Calu3 (cell line): ENCODE measurements around the gene MAN1C1. TPM values are rescaled to one million over a fixed set of nuclear protein-coding genes. Genes with fewer than 3 reads are reported as not detected.

Source experiments
- BruUV-seq: library from RNA; stranded (reverse); fragments of 400-500 nt; replicated peaks from 2 replicates; lab custom pipeline; 2021; lab: Mats Ljungman, UMichigan
- CTCF ChIA-PET: fragments of 300-600 bp; sonication (Branson Sonifier 250); formaldehyde crosslinking; loops from one replicate; lab custom pipeline; 2022; ENCODE audit warnings: antibody characterized with exemption; lab: Charles Lee
- DNase-seq: peaks from one replicate; pipeline ENCODE4 v3.0.0; 2022
- H3K27ac Mint-ChIP-seq: one replicate; pipeline ENCODE4 v1.8.0; 2022; ENCODE audit warnings: mixed read lengths; ENCODE audit not compliant: unreplicated experiment
- H3K27me3 Mint-ChIP-seq: one replicate; pipeline ENCODE4 v1.8.0; 2022; ENCODE audit warnings: mixed read lengths; ENCODE audit not compliant: unreplicated experiment
- H3K36me3 Mint-ChIP-seq: one replicate; pipeline ENCODE4 v1.8.0; 2022; ENCODE audit warnings: mild to moderate bottlenecking, moderate library complexity, mixed read lengths; ENCODE audit not compliant: insufficient read depth, unreplicated experiment
- H3K4me1 Mint-ChIP-seq: one replicate; pipeline ENCODE4 v1.8.0; 2022; ENCODE audit warnings: mild to moderate bottlenecking, low read depth, mixed read lengths; ENCODE audit not compliant: unreplicated experiment
- H3K4me3 Mint-ChIP-seq: one replicate; pipeline ENCODE4 v1.8.0; 2022; ENCODE audit warnings: mild to moderate bottlenecking, low read depth, moderate library complexity, mixed read lengths; ENCODE audit not compliant: unreplicated experiment
- H3K9me3 Mint-ChIP-seq: one replicate; pipeline ENCODE4 v1.8.0; 2022; ENCODE audit warnings: low read depth, mixed read lengths; ENCODE audit not compliant: unreplicated experiment
- intact Hi-C: fragments of 100-400 bp; cut with micrococcal nuclease; formaldehyde crosslinking; loops from one replicate; pipeline ENCODE4 v1.10.0; 2022; ENCODE audit not compliant: unreplicated experiment
- total RNA-seq: library from RNA; stranded (reverse); gene quantifications from 2 replicates; pipeline ENCODE4 v1.2.3, GENCODE V29; 2022
- TF ChIP-seq, protein P1 (sequence below): fragments of 200-600 bp; IDR thresholded peaks from one replicate; pipeline ENCODE4 v1.8.0; 2022; ENCODE audit warnings: antibody characterized with exemption; ENCODE audit not compliant: unreplicated experiment

The MAN1C1 gene
- total RNA-seq, 1 experiment from 2014 or later = 0.14 TPM

DNA sequence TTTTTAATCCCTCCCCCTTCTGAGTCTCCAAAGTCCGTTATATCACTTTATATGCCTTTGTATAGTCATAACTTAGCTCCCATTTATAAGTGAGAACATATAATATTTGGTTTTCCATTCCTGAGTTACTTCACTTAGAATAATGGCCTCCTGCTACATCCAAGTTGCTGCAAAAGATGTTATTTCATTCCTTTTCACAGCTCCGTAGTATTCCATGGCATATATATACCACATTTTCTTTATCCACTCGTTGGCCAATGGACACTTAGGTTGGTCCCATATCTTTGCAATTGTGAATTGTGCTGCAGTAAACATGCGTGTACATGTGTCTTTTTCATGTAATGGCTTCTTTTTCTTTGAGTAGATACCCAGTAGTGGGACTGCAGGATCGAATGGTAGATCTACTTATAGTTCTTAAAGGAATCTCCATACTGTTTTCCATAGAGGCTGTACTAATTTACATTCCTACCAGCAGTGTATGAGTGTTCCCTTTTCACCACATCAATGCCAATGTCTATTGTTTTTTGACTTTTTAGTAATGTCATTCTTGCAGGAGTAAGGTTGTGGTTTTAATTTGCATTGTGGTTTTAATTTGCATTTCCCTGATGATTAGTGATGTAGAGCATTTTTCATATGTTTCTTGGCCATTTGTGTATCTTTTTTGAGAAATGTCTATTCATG is 12.3 kb downstream of the MAN1C1 start:
- no peak for DNase-seq
- intact Hi-C loops = no loop called here
- no TSS peak for BruUV-seq
- TF ChIP-seq, protein P1, sequence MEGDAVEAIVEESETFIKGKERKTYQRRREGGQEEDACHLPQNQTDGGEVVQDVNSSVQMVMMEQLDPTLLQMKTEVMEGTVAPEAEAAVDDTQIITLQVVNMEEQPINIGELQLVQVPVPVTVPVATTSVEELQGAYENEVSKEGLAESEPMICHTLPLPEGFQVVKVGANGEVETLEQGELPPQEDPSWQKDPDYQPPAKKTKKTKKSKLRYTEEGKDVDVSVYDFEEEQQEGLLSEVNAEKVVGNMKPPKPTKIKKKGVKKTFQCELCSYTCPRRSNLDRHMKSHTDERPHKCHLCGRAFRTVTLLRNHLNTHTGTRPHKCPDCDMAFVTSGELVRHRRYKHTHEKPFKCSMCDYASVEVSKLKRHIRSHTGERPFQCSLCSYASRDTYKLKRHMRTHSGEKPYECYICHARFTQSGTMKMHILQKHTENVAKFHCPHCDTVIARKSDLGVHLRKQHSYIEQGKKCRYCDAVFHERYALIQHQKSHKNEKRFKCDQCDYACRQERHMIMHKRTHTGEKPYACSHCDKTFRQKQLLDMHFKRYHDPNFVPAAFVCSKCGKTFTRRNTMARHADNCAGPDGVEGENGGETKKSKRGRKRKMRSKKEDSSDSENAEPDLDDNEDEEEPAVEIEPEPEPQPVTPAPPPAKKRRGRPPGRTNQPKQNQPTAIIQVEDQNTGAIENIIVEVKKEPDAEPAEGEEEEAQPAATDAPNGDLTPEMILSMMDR = no peak
- Mint-ChIP-seq H3K27me3 (peaks cover 67% of the 10 kb centered on the region), H3K4me3 (no peak overlapping the region), H3K4me1 (no peaks in the 10 kb centered on the region), H3K36me3 (no peaks in the 10 kb centered on the region), H3K27ac (no peak overlapping the region), H3K9me3 (no peaks in the 10 kb centered on the region)
- CTCF ChIA-PET = no interaction called here

DNA sequence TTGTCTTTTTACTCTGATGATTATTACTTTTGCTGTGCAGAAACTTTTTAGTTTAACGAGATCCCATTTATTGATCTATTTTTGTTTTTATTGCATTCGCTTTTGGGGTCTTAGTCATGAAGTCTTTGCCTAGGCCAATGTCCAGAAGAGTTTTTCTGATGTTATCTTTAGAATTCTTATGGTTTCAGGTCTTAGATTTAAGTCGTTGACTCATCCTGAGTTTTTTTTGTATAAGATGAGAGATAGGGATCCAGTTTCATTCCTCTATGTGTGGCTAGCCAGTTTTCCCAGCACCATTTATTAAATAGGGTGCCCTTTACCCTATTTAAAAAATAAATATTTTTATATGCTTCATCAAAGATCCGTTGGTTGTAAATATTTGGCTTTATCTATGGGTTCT is 13.2 kb downstream of the MAN1C1 start:
- H3K4me3 Mint-ChIP-seq = no peak overlapping the region
- no peak for DNase-seq
- TF ChIP-seq, protein P1 = no peak

DNA sequence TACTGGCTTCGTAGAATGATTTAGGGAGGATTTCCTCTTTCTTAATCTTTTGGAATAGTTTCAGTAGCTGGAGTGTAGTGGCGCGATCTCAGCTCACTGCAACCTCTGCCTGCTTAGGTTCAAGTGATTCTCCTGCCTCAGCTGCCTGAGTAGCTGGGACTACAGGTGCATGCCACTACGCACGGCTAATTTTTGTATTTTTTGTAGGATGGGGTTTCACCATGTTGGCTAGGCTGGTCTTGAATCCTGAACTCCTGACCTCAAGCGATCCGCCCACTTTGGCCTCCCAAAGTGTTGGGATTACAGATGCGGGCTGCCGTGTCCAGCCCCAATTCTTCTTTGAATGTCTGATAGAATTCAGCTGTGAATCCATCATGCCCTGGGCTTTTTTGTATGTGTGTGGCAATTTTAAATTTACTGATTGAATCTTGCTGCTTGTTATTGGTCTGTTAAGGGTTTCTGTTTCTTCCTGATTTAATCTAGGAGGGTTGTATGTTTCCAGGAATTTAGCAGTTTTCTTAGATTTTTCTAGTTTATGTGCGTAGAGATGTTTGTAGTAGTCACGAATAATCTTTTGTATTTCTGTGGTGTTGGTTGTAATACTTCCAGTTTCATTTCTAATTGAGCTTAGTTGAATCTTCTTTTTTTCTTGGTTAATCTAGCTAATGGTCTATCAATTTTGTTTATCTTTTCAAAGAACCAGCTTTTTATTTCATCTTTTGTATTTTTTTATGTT is 15.3 kb downstream of the MAN1C1 start:
- BruUV-seq = no TSS peak
- Mint-ChIP-seq H3K4me3 (no peak overlapping the region), H3K36me3 (no peaks in the 10 kb centered on the region), H3K27ac (no peak overlapping the region), H3K4me1 (no peaks in the 10 kb centered on the region), H3K9me3 (no peaks in the 10 kb centered on the region), H3K27me3 (peaks cover 61% of the 10 kb centered on the region)
- TF ChIP-seq, protein P1 = no peak
- no peak for DNase-seq
- CTCF ChIA-PET = interaction anchor here (1.1 kb wide), 1 partner anchor 12 kb away, joined by 4 read pairs; no protein-coding TSS in a partner anchor
- intact Hi-C loops = no loop called here

More for the DNA sequence above, 13.2 kb downstream of the MAN1C1 start:
- Mint-ChIP-seq H3K4me1 (no peaks in the 10 kb centered on the region), H3K36me3 (no peaks in the 10 kb centered on the region), H3K27ac (no peak overlapping the region), H3K27me3 (peaks cover 70% of the 10 kb centered on the region), H3K9me3 (no peaks in the 10 kb centered on the region)
- intact Hi-C loops = no loop called here
- BruUV-seq = no TSS peak
- CTCF ChIA-PET = no interaction called here

DNA sequence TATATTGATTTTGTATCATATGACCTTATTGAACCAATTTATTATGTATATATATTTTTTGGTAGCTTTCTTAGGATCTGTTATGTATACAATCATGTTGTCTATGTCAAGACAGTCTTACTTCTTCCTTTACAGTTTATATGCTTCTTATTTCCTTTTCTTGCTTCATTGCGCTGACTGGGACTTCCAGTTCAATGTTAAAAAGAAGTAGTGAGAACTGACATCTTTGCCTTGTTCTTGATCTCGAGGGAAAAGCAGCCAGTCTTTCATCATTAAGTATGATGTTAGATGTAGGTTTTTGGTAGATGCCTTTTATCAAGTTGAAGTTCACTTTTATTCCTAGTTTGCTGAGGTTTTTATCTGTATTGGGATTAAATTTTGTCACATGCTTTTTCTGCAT is 17.5 kb downstream of the MAN1C1 start:
- TF ChIP-seq, protein P1 = no peak
- intact Hi-C loops = no loop called here
- CTCF ChIA-PET = no interaction called here
- Mint-ChIP-seq H3K4me3 (no peak overlapping the region), H3K4me1 (no peaks in the 10 kb centered on the region), H3K9me3 (peaks cover 3% of the 10 kb centered on the region), H3K27ac (no peak overlapping the region), H3K36me3 (no peaks in the 10 kb centered on the region), H3K27me3 (peaks cover 60% of the 10 kb centered on the region)
- DNase-seq = no peak
- BruUV-seq = no TSS peak
